Right lobe of liver (tissue), 4 donors: ENCODE results near the gene SLC35F4.

Source experiments
- CTCF ChIP-seq, 4 donors: fragments of 200-600 bp in 3 of 4; fragments of 450-650 bp in 1 of 4; IDR thresholded peaks; one replicate each; pipeline versions ENCODE4 v1.5.1 to v1.8.0; 2016 to 2022; ENCODE audit warnings: antibody characterized with exemption in 4 of 4, mild to moderate bottlenecking in 2 of 4
- POLR2A ChIP-seq: fragments of 450-650 bp; IDR thresholded peaks from one replicate; pipeline ENCODE4 v1.6.1; 2017; ENCODE audit warnings: antibody characterized with exemption, mild to moderate bottlenecking
- donor health status: DM: no; HTN: no; CAD: no.
- donor health status: DM: no; HTN: no; CAD: no.
- donor health status: DM: no; HTN: yes; CAD: no.

DNA sequence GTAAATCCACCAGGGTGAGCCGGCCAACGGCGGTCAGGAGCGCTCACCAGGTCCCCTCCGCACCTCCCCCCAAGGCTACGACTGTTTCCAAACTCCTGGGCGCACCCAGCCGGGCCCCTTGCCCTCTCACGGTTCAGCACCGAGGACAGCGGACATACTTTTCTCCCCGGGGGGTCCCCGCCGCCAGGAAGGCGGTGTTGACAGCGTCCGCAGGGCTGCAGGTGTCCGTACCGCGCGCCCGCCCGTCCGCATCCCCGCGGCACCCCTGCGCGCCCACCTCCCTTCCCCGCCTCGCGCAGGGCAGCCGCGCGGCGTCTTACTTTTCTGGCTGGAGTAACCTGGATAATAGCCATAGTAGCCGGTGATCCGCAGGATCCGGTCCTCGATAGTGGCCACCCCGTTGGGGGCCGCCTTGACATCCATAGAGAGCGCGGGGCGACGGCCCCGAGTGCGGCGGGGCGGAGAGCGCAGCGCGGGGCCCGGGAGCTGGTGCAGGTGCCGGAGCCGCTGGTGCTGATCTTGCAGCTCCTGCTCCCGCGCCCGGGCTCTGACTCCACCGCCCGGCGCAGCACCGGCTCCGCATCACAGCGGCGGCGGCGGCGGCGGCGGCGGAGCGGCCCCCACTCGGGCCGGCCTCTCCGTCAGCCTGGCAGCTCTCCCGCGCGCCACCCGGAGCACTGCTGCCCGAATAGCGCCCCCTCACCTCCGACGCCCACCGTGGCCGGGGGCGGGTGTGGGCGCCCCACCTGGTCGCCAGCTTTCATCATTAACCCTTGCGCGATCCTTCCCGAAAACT, at the start of gene SLC35F4:
- no peak for TF ChIP-seq POLR2A
- no peak for TF ChIP-seq CTCF (IDR thresholded peaks at IDR 0.05)
